RPMI7951 (cell line): ENCODE data around the gene ANAPC16. TPM values are rescaled to one million over a fixed set of nuclear protein-coding genes. Genes with fewer than 3 reads are reported as not detected.
"Not testable (repeated sequence)": the region's sequence is repeated elsewhere in the genome, so short reads cannot be mapped to it uniquely, and the experiment has no call there.

Source experiments
- DNase-seq: peaks from one replicate; pipeline ENCODE4 v3.0.0-alpha.2; 2012; ENCODE audit warnings: low read depth
- total RNA-seq: library from RNA; depleted of rRNA; stranded (reverse); fragments of >200 nt; shearing (Covaris generic); gene quantifications from 2 replicates; pipeline ENCODE4 v1.2.3, GENCODE V29; 2014

ANAPC16 gene
- total RNA-seq, 1 experiment from 2014 or later: 70.4 TPM

- DNase-seq: no peak
Observed at GRCh38 chr10:72263613-72264241, 47.9 kb downstream of the ANAPC16 start.

GRCh38 chr10:72264536-72264935, 48.7 kb downstream of the ANAPC16 start:
- DNase-seq: no peak

GRCh38 chr10:72265508-72265907, 49.7 kb downstream of the ANAPC16 start:
- DNase-seq: no peak

- no peak for DNase-seq
Observed at GRCh38 chr10:72265990-72266865, 50.4 kb downstream of the ANAPC16 start.

GRCh38 chr10:72267381-72267780, 51.6 kb downstream of the ANAPC16 start:
- no peak for DNase-seq

GRCh38 chr10:72267819-72268399, 52.1 kb downstream of the ANAPC16 start:
- DNase-seq: no peak

- not testable (repeated sequence) for DNase-seq
Observed at GRCh38 chr10:72268475-72269200, 52.8 kb downstream of the ANAPC16 start.

GRCh38 chr10:72270607-72271281, 54.9 kb downstream of the ANAPC16 start:
- DNase-seq: no peak

- peak; percentile 91 for DNase-seq
Observed at GRCh38 chr10:72272689-72273409, 57.0 kb downstream of the ANAPC16 start.

- DNase-seq: peak; percentile 98
Observed at GRCh38 chr10:72273410-72274212, 57.8 kb downstream of the ANAPC16 start, which contains the start of gene DDIT4. DDIT4 (plus strand) TSS chr10:72273924; CDS start chr10:72274217, 293 bp downstream.

- DNase-seq: peak; percentile 22
Observed at GRCh38 chr10:72274213-72274729, 58.5 kb downstream of the ANAPC16 start.

- peak; percentile 44 for DNase-seq
Observed at GRCh38 chr10:72274730-72275350, 59.0 kb downstream of the ANAPC16 start.

- no peak for DNase-seq
Observed at GRCh38 chr10:72275351-72276012, 59.7 kb downstream of the ANAPC16 start.

- DNase-seq: peak; percentile 26
Observed at GRCh38 chr10:72276013-72276387, 60.2 kb downstream of the ANAPC16 start.

GRCh38 chr10:72276421-72277339, 60.9 kb downstream of the ANAPC16 start:
- peak; percentile 76 for DNase-seq

GRCh38 chr10:72277340-72277995, 61.7 kb downstream of the ANAPC16 start:
- DNase-seq: peak; percentile 59
